Transverse colon (tissue), 4 donors: ENCODE measurements around the gene TOP1. TPM values are rescaled to one million over a fixed set of nuclear protein-coding genes. Genes with fewer than 3 reads are reported as not detected.

Experiments
- DNase-seq: peaks from one replicate; pipeline ENCODE4 v3.0.0-alpha.2; 2019
- H3K27ac ChIP-seq, 4 donors: fragments of 200-600 bp; sonication (generic); 2 replicates each; pipeline ENCODE4 v1.5.1; 2016 to 2018; ENCODE audit warnings: inconsistent platforms in 4 of 4
- H3K27me3 ChIP-seq: fragments of 200-600 bp; sonication (generic); 2 replicates; pipeline ENCODE4 v1.5.1; 2017; ENCODE audit warnings: inconsistent platforms
- H3K36me3 ChIP-seq, 4 donors: fragments of 200-600 bp; sonication (generic); 2 replicates each; pipeline ENCODE4 v1.5.1; 2017 to 2019; ENCODE audit warnings: inconsistent platforms in 4 of 4
- H3K4me1 ChIP-seq, 4 donors: fragments of 200-600 bp; sonication (generic); 2 replicates each; pipeline ENCODE4 v1.5.1; 2017 to 2020; ENCODE audit warnings: inconsistent platforms in 4 of 4
- H3K4me3 ChIP-seq, 4 donors: fragments of 200-600 bp; sonication (generic); 1 replicate in 1 of 4; 2 replicates in 3 of 4; pipeline versions ENCODE4 v1.5.1 to v1.6.1; 2017 to 2019; ENCODE audit warnings: inconsistent platforms in 4 of 4
- H3K9me3 ChIP-seq, 2 donors: fragments of 200-600 bp; sonication (generic); 2 replicates each; pipeline ENCODE4 v1.5.1; 2017 to 2019; ENCODE audit warnings: inconsistent platforms in 2 of 2
- CTCF ChIP-seq, 5 experiments: fragments of 200-600 bp in 3 of 5; fragments of 450-650 bp in 2 of 5; sonication (generic) in 3 of 5; IDR thresholded peaks; 1 replicate in 2 of 5; 2 replicates in 3 of 5; pipeline ENCODE4 v1.5.1; 2016 to 2017; ENCODE audit warnings: antibody characterized with exemption in 5 of 5, inconsistent platforms in 3 of 5, mild to moderate bottlenecking in 2 of 5, moderate library complexity in 1 of 5
- EP300 ChIP-seq: sonication (generic); formaldehyde crosslinking; IDR thresholded peaks from one replicate; pipeline ENCODE4 v1.6.1; 2017; ENCODE audit warnings: antibody characterized with exemption, low read depth
- POLR2A ChIP-seq: fragments of 450-650 bp; IDR thresholded peaks from one replicate; pipeline ENCODE4 v1.6.1; 2016; ENCODE audit warnings: antibody characterized with exemption, mild to moderate bottlenecking, moderate library complexity
- POLR2AphosphoS5 ChIP-seq, 3 donors: sonication (generic); formaldehyde crosslinking; IDR thresholded peaks; one replicate each; pipeline ENCODE4 v1.6.1; 2016; ENCODE audit warnings: antibody characterized with exemption in 3 of 3
- WGBS, 2 donors: methylation state at CpG; one replicate each; pipeline ENCODE4 v1.1.5; 2018; ENCODE audit warnings: low coverage in 1 of 2; 5-methylcytosine and 5-hydroxymethylcytosine counted together
- in situ Hi-C, 4 donors: fragments of 200-750 bp; cut with MboI; loops; one replicate each; pipeline versions ENCODE4 v1.15.0 to v1.15.1; 2017; ENCODE audit warnings: low sequenced_read_pairs in 3 of 4, low pct_ligation_motif_present in 1 of 4, low pct_unique_long_range_greater_than_20kb in 1 of 4
- intact Hi-C: fragments of 100-400 bp; cut with DNase I; formaldehyde crosslinking; loops from one replicate; pipeline ENCODE4 v1.15.1; 2023; ENCODE audit warnings: low total_unique reads
- total RNA-seq, 4 donors: library from RNA; depleted of rRNA; stranded (reverse); fragments of >200 nt; gene quantifications; one replicate each; pipeline ENCODE4 v1.1.0, GENCODE V29; 2016

Gene TOP1
- total RNA-seq, 4 donors from 2014 or later, result 29.6 to 52.3 (median 36.9) TPM

GRCh38 chr20:41027872-41028358 is 707 bp upstream of the TOP1 start:
- intact Hi-C loops, result no loop called here
- Histone ChIP-seq H3K9me3 (no peaks in the 10 kb centered on the region), H3K27ac (peak overlapping the region; percentile 76 to 97 (median 96)), H3K27me3 (no peaks in the 10 kb centered on the region), H3K4me3 (peak overlapping the region in 3 of 4 donors; percentile 91 to 97 (median 96)), H3K4me1 (peaks cover 21 to 37% (median 34%) of the 10 kb centered on the region in 4 donors), H3K36me3 (no peaks in the 10 kb centered on the region)
- TF ChIP-seq EP300 (no peak), CTCF (IDR thresholded peaks at IDR 0.05) (no peak), POLR2A (no peak), POLR2AphosphoS5 (IDR thresholded peaks at IDR 0.05) (no peak)
- WGBS, 2 donors, result 0 to 40% methylated on average over 2 to 10 of the region's 10 CpGs
- in situ Hi-C loops, result no loop called here
- no peak for DNase-seq

- Histone ChIP-seq H3K36me3 (no peaks in the 10 kb centered on the region), H3K27me3 (no peaks in the 10 kb centered on the region), H3K4me3 (peak overlapping the region; percentile 88 to 97 (median 94)), H3K9me3 (no peaks in the 10 kb centered on the region), H3K27ac (peak overlapping the region; percentile 95 to 97 (median 96)), H3K4me1 (peaks cover 28 to 51% (median 46%) of the 10 kb centered on the region in 4 donors)
- DNase-seq, result peak; percentile 32
- intact Hi-C loops (no loop called here), in situ Hi-C loops (no loop called here)
- no peak for TF ChIP-seq EP300
- WGBS, 2 donors, result 0 to 1% methylated on average over 19 to 58 of the region's 69 CpGs
Measured at GRCh38 chr20:41029150-41029901, 704 bp downstream of the TOP1 start.

GRCh38 chr20:41030061-41030460 is 1.4 kb downstream of the TOP1 start:
- peak overlapping the region; percentile 88 to 97 (median 94) for H3K4me3 ChIP-seq
- no peak for DNase-seq
- H3K27me3 ChIP-seq, result no peaks in the 10 kb centered on the region
- H3K27ac ChIP-seq, result peak overlapping the region; percentile 95 to 97 (median 96)
- WGBS, 2 donors, result 11 to 19% methylated on average over 6 of the region's 6 CpGs
- H3K9me3 ChIP-seq, result no peaks in the 10 kb centered on the region
- no peak for TF ChIP-seq POLR2AphosphoS5 (IDR thresholded peaks at IDR 0.05)
- no peak for TF ChIP-seq CTCF (IDR thresholded peaks at IDR 0.05)
- no peak for TF ChIP-seq EP300
- TF ChIP-seq POLR2A, result no peak
- H3K36me3 ChIP-seq, result no peaks in the 10 kb centered on the region
- in situ Hi-C loops (no loop called here), intact Hi-C loops (no loop called here)
- peaks cover 28 to 52% (median 47%) of the 10 kb centered on the region in 4 donors for H3K4me1 ChIP-seq

- TF ChIP-seq POLR2AphosphoS5 (IDR thresholded peaks at IDR 0.05) (no peak), POLR2A (no peak), CTCF (IDR thresholded peaks at IDR 0.05) (no peak), EP300 (no peak)
- peak overlapping the region in 3 of 4 donors; percentile 91 to 97 (median 96) for H3K4me3 ChIP-seq
- H3K9me3 ChIP-seq, result no peaks in the 10 kb centered on the region
- H3K36me3 ChIP-seq, result no peaks in the 10 kb centered on the region
- intact Hi-C loops (no loop called here), in situ Hi-C loops (no loop called here)
- DNase-seq, result no peak
- 39 to 73% methylated on average over 3 to 5 of the region's 5 CpGs for WGBS, 2 donors
- H3K4me1 ChIP-seq, result peaks cover 28 to 52% (median 47%) of the 10 kb centered on the region in 4 donors
- H3K27me3 ChIP-seq, result no peaks in the 10 kb centered on the region
- peak overlapping the region; percentile 95 to 97 (median 96) for H3K27ac ChIP-seq
Measured at GRCh38 chr20:41030531-41031242, 2.1 kb downstream of the TOP1 start.
